SK-N-MC (cell line): Measurements from ENCODE around the gene DGKB.

Experiments
- EZH2 ChIP-seq: fragments of 200-600 bp; sonication (generic); IDR thresholded peaks from one replicate; pipeline ENCODE4 v1.6.1; 2017; ENCODE audit warnings: antibody characterized with exemption
- FOXP2 ChIP-seq: optimal IDR thresholded peaks from 2 replicates; pipeline ENCODE3; 2011; ENCODE audit warnings: mild to moderate bottlenecking, moderate library complexity; ENCODE audit not compliant: insufficient read depth; ENCODE audit errors: extremely low read length, control extremely low read depth
- POLR2AphosphoS5 ChIP-seq: IDR thresholded peaks from 2 replicates; pipeline ENCODE4 v1.6.1; 2012; ENCODE audit warnings: mild to moderate bottlenecking, low read depth, low read length, borderline replicate concordance

GRCh38 chr7:14201353-14201752, 701.2 kb downstream of the DGKB start:
- no peak for TF ChIP-seq POLR2AphosphoS5
- TF ChIP-seq EZH2 = no peak
- TF ChIP-seq FOXP2 = no peak
